SHP77 (cell line): ENCODE measurements around the gene KIFBP.
"Not testable (repeated sequence)": the region's sequence is repeated elsewhere in the genome, so short reads cannot be mapped to it uniquely, and the experiment has no call there.

Source experiments
- DNase-seq, 2 experiments: peaks; one replicate each; lab custom pipeline; 2025; lab: John Stamatoyannopoulos, UW

KIFBP gene

GRCh38 chr10:68997211-68997610 is 8.6 kb downstream of the KIFBP start:
- no peak for DNase-seq

GRCh38 chr10:69004821-69005220 is 16.2 kb downstream of the KIFBP start:
- no peak for DNase-seq

- DNase-seq: no peak
Measured at GRCh38 chr10:69005704-69006485, 17.3 kb downstream of the KIFBP start.

- no peak for DNase-seq
Measured at GRCh38 chr10:69007260-69007659, 18.7 kb downstream of the KIFBP start.

GRCh38 chr10:69009360-69009759 is 20.8 kb downstream of the KIFBP start:
- no peak for DNase-seq

- DNase-seq: no peak
Measured at GRCh38 chr10:69010151-69010640, 21.6 kb downstream of the KIFBP start.

- not testable (repeated sequence) for DNase-seq
Measured at GRCh38 chr10:69012778-69013177, 24.2 kb downstream of the KIFBP start.

GRCh38 chr10:69014171-69014570 is 25.6 kb downstream of the KIFBP start:
- no peak for DNase-seq

GRCh38 chr10:69018613-69019012 is 30.0 kb downstream of the KIFBP start:
- DNase-seq: no peak

- no peak for DNase-seq
Measured at GRCh38 chr10:69022611-69023010, 34.0 kb downstream of the KIFBP start.

- DNase-seq: no peak
Measured at GRCh38 chr10:69025370-69025896, 36.8 kb downstream of the KIFBP start.

GRCh38 chr10:69033256-69033655 is 44.7 kb downstream of the KIFBP start:
- no peak for DNase-seq

- no peak for DNase-seq
Measured at GRCh38 chr10:69037489-69037888, 48.9 kb downstream of the KIFBP start.

GRCh38 chr10:69040904-69041303 is 52.3 kb downstream of the KIFBP start:
- not testable (repeated sequence) for DNase-seq

- DNase-seq: no peak
Measured at GRCh38 chr10:69042417-69042816, 53.8 kb downstream of the KIFBP start.

GRCh38 chr10:69042838-69043237 is 54.2 kb downstream of the KIFBP start:
- no peak for DNase-seq

- DNase-seq: no peak
Measured at GRCh38 chr10:69043931-69044531, 55.4 kb downstream of the KIFBP start.

GRCh38 chr10:69044546-69044945 is 55.9 kb downstream of the KIFBP start:
- DNase-seq: no peak

- no peak for DNase-seq
Measured at GRCh38 chr10:69045441-69046300, 57.1 kb downstream of the KIFBP start.

- no peak for DNase-seq
Measured at GRCh38 chr10:69047111-69047832, 58.7 kb downstream of the KIFBP start.

GRCh38 chr10:69048103-69048502 is 59.5 kb downstream of the KIFBP start:
- DNase-seq: no peak

- DNase-seq: no peak
Measured at GRCh38 chr10:69049566-69049961, 61.0 kb downstream of the KIFBP start.
